GM23338 (cell line): ENCODE measurements around the gene ARFIP2. TPM values are rescaled to one million over a fixed set of nuclear protein-coding genes. Genes with fewer than 3 reads are reported as not detected.

Experiments
- ATAC-seq: fragments of 200-7000 bp; cut with Tn5 transposase; 3 replicates; pipeline ENCODE4 v1.9.1; 2020
- DNase-seq: peaks from one replicate; pipeline ENCODE4 v3.0.0-alpha.2; 2015; ENCODE audit warnings: low spot score
- H2AFZ ChIP-seq: fragments of 200-600 bp; sonication (generic); 2 replicates; pipeline ENCODE4 v1.8.0; 2016; ENCODE audit warnings: antibody characterized with exemption, mild to moderate bottlenecking, moderate library complexity
- H3F3A ChIP-seq: fragments of 200-600 bp; sonication (generic); replicated peaks from 2 replicates; pipeline ENCODE4 v1.8.0; 2017; ENCODE audit warnings: antibody characterized with exemption, mixed run types, low read depth
- H3K27ac ChIP-seq: fragments of 200-600 bp; sonication (generic); 2 replicates; pipeline ENCODE4 v1.6.1; 2016; ENCODE audit warnings: low read depth
- H3K27me3 ChIP-seq: fragments of 200-600 bp; sonication (generic); 2 replicates; pipeline ENCODE4 v1.8.0; 2016; ENCODE audit warnings: mild to moderate bottlenecking, mixed run types, moderate library complexity; ENCODE audit not compliant: insufficient read depth
- H3K36me3 ChIP-seq: fragments of 200-600 bp; sonication (generic); 2 replicates; pipeline ENCODE4 v1.8.0; 2016; ENCODE audit warnings: mild to moderate bottlenecking; ENCODE audit not compliant: insufficient read depth
- H3K4me1 ChIP-seq: fragments of 200-600 bp; sonication (generic); 2 replicates; pipeline ENCODE4 v1.8.0; 2016; ENCODE audit warnings: mild to moderate bottlenecking, moderate library complexity; ENCODE audit not compliant: insufficient read depth
- H3K4me2 ChIP-seq: fragments of 200-600 bp; sonication (generic); 2 replicates; pipeline ENCODE4 v1.7.1; 2017; ENCODE audit warnings: mixed run types
- H3K4me3 ChIP-seq: fragments of 200-600 bp; sonication (generic); 2 replicates; pipeline ENCODE4 v1.6.1; 2016; ENCODE audit warnings: mixed run types
- H3K79me2 ChIP-seq: fragments of 200-600 bp; sonication (generic); replicated peaks from 2 replicates; pipeline ENCODE4 v1.8.0; 2017; ENCODE audit warnings: mild to moderate bottlenecking; ENCODE audit not compliant: insufficient read depth
- H3K9me2 ChIP-seq: fragments of 200-600 bp; sonication (generic); 2 replicates; pipeline ENCODE4 v1.8.0; 2017; ENCODE audit not compliant: insufficient read depth
- H4K20me1 ChIP-seq: fragments of 200-600 bp; sonication (generic); replicated peaks from 2 replicates; pipeline ENCODE4 v1.8.0; 2017; ENCODE audit warnings: mild to moderate bottlenecking; ENCODE audit not compliant: insufficient read depth
- H3K27ac Mint-ChIP-seq: 2 replicates; pipeline ENCODE4 v1.8.0; 2020; ENCODE audit warnings: inconsistent platforms, mild to moderate bottlenecking, moderate library complexity, mixed read lengths
- H3K27me3 Mint-ChIP-seq: 3 replicates; pipeline ENCODE4 v1.8.0; 2022; ENCODE audit warnings: low read depth, mild to moderate bottlenecking, moderate library complexity, mixed read lengths, inconsistent platforms; ENCODE audit not compliant: insufficient read depth, poor library complexity
- H3K36me3 Mint-ChIP-seq: 3 replicates; pipeline ENCODE4 v1.8.0; 2021; ENCODE audit warnings: low read depth, mild to moderate bottlenecking, inconsistent platforms, moderate library complexity, mixed read lengths
- H3K4me1 Mint-ChIP-seq: 3 replicates; pipeline ENCODE4 v1.8.0; 2020; ENCODE audit warnings: mild to moderate bottlenecking, inconsistent platforms, mixed read lengths
- H3K4me3 Mint-ChIP-seq: 3 replicates; pipeline ENCODE4 v1.8.0; 2021; ENCODE audit warnings: moderate library complexity, mild to moderate bottlenecking, inconsistent platforms, mixed read lengths
- H3K9me3 Mint-ChIP-seq: 3 replicates; pipeline ENCODE4 v1.8.0; 2020; ENCODE audit warnings: moderate library complexity, mild to moderate bottlenecking, inconsistent platforms, mixed read lengths
- CTCF ChIP-seq, 2 experiments: fragments of 200-600 bp in 1 of 2; sonication (generic) in 1 of 2; conservative IDR thresholded peaks; 2 replicates each; pipeline versions ENCODE4 v1.5.1 to v1.6.1; 2016 to 2017; ENCODE audit warnings: antibody characterized with exemption in 2 of 2, low read depth in 2 of 2, mild to moderate bottlenecking in 2 of 2, moderate library complexity in 1 of 2
- EZH2 ChIP-seq: fragments of 200-600 bp; sonication (generic); IDR thresholded peaks from one replicate; pipeline ENCODE4 v1.8.0; 2017; ENCODE audit warnings: antibody characterized with exemption, mild to moderate bottlenecking, low read depth; ENCODE audit not compliant: unreplicated experiment
- EZH2phosphoT487 ChIP-seq: fragments of 200-600 bp; sonication (generic); IDR thresholded peaks from one replicate; pipeline ENCODE4 v1.8.1; 2018; ENCODE audit warnings: antibody characterized with exemption; ENCODE audit not compliant: unreplicated experiment
- JUNB ChIP-seq: IDR thresholded peaks from one replicate; pipeline ENCODE4 v1.6.1; 2016; ENCODE audit warnings: antibody characterized with exemption; ENCODE audit not compliant: unreplicated experiment
- NANOG ChIP-seq: IDR thresholded peaks from 2 replicates; pipeline ENCODE4 v1.6.1; 2016; ENCODE audit warnings: antibody characterized with exemption, borderline replicate concordance
- POLR2AphosphoS5 ChIP-seq: IDR thresholded peaks from 2 replicates; pipeline ENCODE4 v1.6.1; 2016; ENCODE audit warnings: antibody characterized with exemption, low read depth
- REST ChIP-seq: IDR thresholded peaks from one replicate; pipeline ENCODE4 v1.6.1; 2018; ENCODE audit warnings: antibody characterized with exemption; ENCODE audit not compliant: unreplicated experiment
- STAT1 ChIP-seq: IDR thresholded peaks from one replicate; pipeline ENCODE4 v1.6.1; 2016; ENCODE audit warnings: antibody characterized with exemption; ENCODE audit not compliant: unreplicated experiment
- ZNF114 ChIP-seq: fragments of 250-450 bp; sonication (Bioruptor Pico); IDR thresholded peaks from 2 replicates; pipeline ENCODE4 v1.5.0; 2020; ENCODE audit warnings: mild to moderate bottlenecking, moderate library complexity
- ZNF331 ChIP-seq: fragments of 250-450 bp; sonication (Bioruptor Pico); IDR thresholded peaks from 2 replicates; pipeline ENCODE4 v1.5.0; 2020; ENCODE audit warnings: low read depth, mild to moderate bottlenecking, moderate library complexity
- polyA plus RNA-seq: library from polyadenylated mRNA; unstranded; fragments of >200 nt; fragmentation: Nextera tagmentation; extraction: Ambion mirVana; gene quantifications from 2 replicates; pipeline ENCODE4 v1.2.1, GENCODE V29; 2016
- total RNA-seq: library from RNA; depleted of rRNA; stranded (reverse); fragments of >200 nt; shearing (Covaris generic); gene quantifications from 2 replicates; pipeline ENCODE4 v1.2.3, GENCODE V29; 2014
- TF ChIP-seq, protein P1 (sequence below): IDR thresholded peaks from 2 replicates; pipeline ENCODE4 v1.6.1; 2016; ENCODE audit warnings: antibody characterized with exemption
- TF ChIP-seq, protein P2 (sequence below): fragments of 250-450 bp; sonication (Bioruptor Pico); IDR thresholded peaks from 2 replicates; pipeline ENCODE4 v1.5.0; 2020; ENCODE audit warnings: mild to moderate bottlenecking, moderate library complexity

Gene ARFIP2
- total and polyA plus RNA-seq, 2 experiments from 2014 or later = 35.4 to 61.5 TPM

DNA sequence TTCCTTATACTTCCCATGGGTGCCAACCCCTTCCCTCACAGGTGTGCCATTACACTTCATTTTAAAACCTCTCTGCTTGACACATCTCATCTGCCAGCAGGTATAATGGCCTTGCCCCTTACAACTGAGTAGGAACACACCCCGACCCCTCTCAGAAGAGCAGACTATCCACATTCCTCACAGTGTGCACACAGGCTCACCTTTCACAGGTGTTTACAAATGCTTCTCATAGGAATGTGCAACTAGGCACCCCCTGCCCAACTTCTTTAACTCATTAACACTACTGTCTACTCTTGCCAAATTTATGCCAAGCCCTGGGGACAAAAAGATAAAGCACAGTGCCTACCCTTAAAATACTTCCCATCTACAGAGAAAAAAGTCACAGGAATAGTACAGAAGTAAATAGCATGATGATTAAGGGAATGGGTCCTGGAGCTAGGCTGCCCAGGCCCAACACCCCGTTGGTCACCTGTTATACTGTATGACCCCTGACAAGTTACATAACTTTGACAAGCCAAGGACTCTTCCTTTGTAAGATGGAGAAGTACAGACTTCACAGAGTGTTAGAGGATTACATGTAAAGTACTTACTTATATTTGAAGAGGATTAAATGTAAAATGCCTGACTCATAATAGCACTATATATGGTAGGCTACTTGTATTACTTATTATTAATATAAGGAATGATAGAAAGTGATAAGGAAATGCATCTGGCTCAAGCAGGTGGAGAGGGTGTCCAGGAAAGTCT lies 22.6 kb downstream of the ARFIP2 start:
- no peak for TF ChIP-seq ZNF331 (CRISPR knock-in tag)
- TF ChIP-seq CTCF (conservative IDR thresholded peaks at IDR 0.05; ENCODE audit: low read depth in 2 of 2) = no peak
- no peak for TF ChIP-seq STAT1
- no peak for TF ChIP-seq EZH2
- TF ChIP-seq, protein P1, sequence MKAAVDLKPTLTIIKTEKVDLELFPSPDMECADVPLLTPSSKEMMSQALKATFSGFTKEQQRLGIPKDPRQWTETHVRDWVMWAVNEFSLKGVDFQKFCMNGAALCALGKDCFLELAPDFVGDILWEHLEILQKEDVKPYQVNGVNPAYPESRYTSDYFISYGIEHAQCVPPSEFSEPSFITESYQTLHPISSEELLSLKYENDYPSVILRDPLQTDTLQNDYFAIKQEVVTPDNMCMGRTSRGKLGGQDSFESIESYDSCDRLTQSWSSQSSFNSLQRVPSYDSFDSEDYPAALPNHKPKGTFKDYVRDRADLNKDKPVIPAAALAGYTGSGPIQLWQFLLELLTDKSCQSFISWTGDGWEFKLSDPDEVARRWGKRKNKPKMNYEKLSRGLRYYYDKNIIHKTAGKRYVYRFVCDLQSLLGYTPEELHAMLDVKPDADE = no peak
- TF ChIP-seq, protein P2, sequence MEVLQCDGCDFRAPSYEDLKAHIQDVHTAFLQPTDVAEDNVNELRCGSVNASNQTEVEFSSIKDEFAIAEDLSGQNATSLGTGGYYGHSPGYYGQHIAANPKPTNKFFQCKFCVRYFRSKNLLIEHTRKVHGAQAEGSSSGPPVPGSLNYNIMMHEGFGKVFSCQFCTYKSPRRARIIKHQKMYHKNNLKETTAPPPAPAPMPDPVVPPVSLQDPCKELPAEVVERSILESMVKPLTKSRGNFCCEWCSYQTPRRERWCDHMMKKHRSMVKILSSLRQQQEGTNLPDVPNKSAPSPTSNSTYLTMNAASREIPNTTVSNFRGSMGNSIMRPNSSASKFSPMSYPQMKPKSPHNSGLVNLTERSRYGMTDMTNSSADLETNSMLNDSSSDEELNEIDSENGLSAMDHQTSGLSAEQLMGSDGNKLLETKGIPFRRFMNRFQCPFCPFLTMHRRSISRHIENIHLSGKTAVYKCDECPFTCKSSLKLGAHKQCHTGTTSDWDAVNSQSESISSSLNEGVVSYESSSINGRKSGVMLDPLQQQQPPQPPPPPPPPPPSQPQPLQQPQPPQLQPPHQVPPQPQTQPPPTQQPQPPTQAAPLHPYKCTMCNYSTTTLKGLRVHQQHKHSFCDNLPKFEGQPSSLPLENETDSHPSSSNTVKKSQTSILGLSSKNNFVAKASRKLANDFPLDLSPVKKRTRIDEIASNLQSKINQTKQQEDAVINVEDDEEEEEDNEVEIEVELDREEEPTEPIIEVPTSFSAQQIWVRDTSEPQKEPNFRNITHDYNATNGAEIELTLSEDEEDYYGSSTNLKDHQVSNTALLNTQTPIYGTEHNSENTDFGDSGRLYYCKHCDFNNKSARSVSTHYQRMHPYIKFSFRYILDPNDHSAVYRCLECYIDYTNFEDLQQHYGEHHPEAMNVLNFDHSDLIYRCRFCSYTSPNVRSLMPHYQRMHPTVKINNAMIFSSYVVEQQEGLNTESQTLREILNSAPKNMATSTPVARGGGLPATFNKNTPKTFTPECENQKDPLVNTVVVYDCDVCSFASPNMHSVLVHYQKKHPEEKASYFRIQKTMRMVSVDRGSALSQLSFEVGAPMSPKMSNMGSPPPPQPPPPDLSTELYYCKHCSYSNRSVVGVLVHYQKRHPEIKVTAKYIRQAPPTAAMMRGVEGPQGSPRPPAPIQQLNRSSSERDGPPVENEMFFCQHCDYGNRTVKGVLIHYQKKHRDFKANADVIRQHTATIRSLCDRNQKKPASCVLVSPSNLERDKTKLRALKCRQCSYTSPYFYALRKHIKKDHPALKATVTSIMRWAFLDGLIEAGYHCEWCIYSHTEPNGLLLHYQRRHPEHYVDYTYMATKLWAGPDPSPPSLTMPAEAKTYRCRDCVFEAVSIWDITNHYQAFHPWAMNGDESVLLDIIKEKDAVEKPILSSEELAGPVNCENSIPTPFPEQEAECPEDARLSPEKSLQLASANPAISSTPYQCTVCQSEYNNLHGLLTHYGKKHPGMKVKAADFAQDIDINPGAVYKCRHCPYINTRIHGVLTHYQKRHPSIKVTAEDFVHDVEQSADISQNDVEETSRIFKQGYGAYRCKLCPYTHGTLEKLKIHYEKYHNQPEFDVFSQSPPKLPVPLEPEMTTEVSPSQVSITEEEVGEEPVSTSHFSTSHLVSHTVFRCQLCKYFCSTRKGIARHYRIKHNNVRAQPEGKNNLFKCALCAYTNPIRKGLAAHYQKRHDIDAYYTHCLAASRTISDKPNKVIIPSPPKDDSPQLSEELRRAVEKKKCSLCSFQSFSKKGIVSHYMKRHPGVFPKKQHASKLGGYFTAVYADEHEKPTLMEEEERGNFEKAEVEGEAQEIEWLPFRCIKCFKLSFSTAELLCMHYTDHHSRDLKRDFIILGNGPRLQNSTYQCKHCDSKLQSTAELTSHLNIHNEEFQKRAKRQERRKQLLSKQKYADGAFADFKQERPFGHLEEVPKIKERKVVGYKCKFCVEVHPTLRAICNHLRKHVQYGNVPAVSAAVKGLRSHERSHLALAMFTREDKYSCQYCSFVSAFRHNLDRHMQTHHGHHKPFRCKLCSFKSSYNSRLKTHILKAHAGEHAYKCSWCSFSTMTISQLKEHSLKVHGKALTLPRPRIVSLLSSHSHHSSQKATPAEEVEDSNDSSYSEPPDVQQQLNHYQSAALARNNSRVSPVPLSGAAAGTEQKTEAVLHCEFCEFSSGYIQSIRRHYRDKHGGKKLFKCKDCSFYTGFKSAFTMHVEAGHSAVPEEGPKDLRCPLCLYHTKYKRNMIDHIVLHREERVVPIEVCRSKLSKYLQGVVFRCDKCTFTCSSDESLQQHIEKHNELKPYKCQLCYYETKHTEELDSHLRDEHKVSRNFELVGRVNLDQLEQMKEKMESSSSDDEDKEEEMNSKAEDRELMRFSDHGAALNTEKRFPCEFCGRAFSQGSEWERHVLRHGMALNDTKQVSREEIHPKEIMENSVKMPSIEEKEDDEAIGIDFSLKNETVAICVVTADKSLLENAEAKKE = no peak
- TF ChIP-seq POLR2AphosphoS5 = no peak
- no peak for TF ChIP-seq NANOG
- TF ChIP-seq JUNB = no peak
- no peak for TF ChIP-seq ZNF114 (CRISPR knock-in tag)
- no peak for TF ChIP-seq EZH2phosphoT487
- no peak for TF ChIP-seq REST
- Mint-ChIP-seq H3K4me1 (no peaks in the 10 kb centered on the region), H3K36me3 (0 out of 3 replicates have a peak, but pooled peaks cover 3% of the 10 kb centered on the region), H3K9me3 (no peaks in the 10 kb centered on the region), H3K27me3 (no peaks in the 10 kb centered on the region), H3K27ac (no peak overlapping the region), H3K4me3 (no peak overlapping the region)
- H3K4me2 ChIP-seq = no peak overlapping the region
- no peaks in the 10 kb centered on the region for H3K79me2 ChIP-seq
- no peaks in the 10 kb centered on the region for H3K9me2 ChIP-seq
- no peaks in the 10 kb centered on the region for H3K36me3 ChIP-seq
- H4K20me1 ChIP-seq = no peaks in the 10 kb centered on the region
- no peak overlapping the region for H3K4me3 ChIP-seq
- H3F3A ChIP-seq = no peaks in the 10 kb centered on the region
- H2AFZ ChIP-seq = no peak overlapping the region
- no peaks in the 10 kb centered on the region for H3K4me1 ChIP-seq
- ATAC-seq (no peak), DNase-seq (no peak)
- H3K27me3 ChIP-seq = no peaks in the 10 kb centered on the region
- no peak overlapping the region for H3K27ac ChIP-seq
